EH (cell line): ENCODE data around the gene SEMA7A.

Source experiments
- DNase-seq: peaks from one replicate; pipeline ENCODE4 v3.0.0-alpha.2; 2015; ENCODE audit warnings: low read depth

SEMA7A gene

GRCh38 chr15:74451861-74452835 is 18.4 kb upstream of the SEMA7A start:
- DNase-seq, result no peak

GRCh38 chr15:74451322-74451721 is 17.6 kb upstream of the SEMA7A start:
- DNase-seq, result no peak

GRCh38 chr15:74449643-74450205 is 16.0 kb upstream of the SEMA7A start:
- no peak for DNase-seq

- DNase-seq, result no peak
Observed at GRCh38 chr15:74449095-74449494, 15.3 kb upstream of the SEMA7A start.

GRCh38 chr15:74445816-74446763 is 12.3 kb upstream of the SEMA7A start:
- DNase-seq, result no peak

GRCh38 chr15:74444106-74445062 is 10.6 kb upstream of the SEMA7A start:
- DNase-seq, result no peak

GRCh38 chr15:74443100-74443909 is 9.5 kb upstream of the SEMA7A start:
- peak; percentile 73 for DNase-seq

- no peak for DNase-seq
Observed at GRCh38 chr15:74442604-74443003, 8.8 kb upstream of the SEMA7A start.

- DNase-seq, result no peak
Observed at GRCh38 chr15:74442063-74442462, 8.3 kb upstream of the SEMA7A start.

GRCh38 chr15:74441248-74441941 is 7.6 kb upstream of the SEMA7A start:
- no peak for DNase-seq

- peak; percentile 79 for DNase-seq
Observed at GRCh38 chr15:74438721-74439316, 5.1 kb upstream of the SEMA7A start.

GRCh38 chr15:74438206-74438605 is 4.4 kb upstream of the SEMA7A start:
- no peak for DNase-seq

GRCh38 chr15:74434263-74435136 is 742 bp upstream of the SEMA7A start:
- DNase-seq, result no peak

- no peak for DNase-seq
Observed at GRCh38 chr15:74432968-74433591, 678 bp downstream of the SEMA7A start.

- no peak for DNase-seq
Observed at GRCh38 chr15:74432271-74432967, 1.3 kb downstream of the SEMA7A start.

- no peak for DNase-seq
Observed at GRCh38 chr15:74431645-74432044, 2.1 kb downstream of the SEMA7A start.

GRCh38 chr15:74431116-74431515 is 2.6 kb downstream of the SEMA7A start:
- DNase-seq, result no peak
